ENCODE data around the gene PTCH1.

GRCh38 chr9:95478335-95478734, 38.4 kb downstream of the PTCH1 start:
- TF ChIP-seq POLR2AphosphoS5 (IDR thresholded peaks at IDR 0.05; ENCODE audit: borderline replicate concordance, low read depth, low read length): no peak
- no peak for TF ChIP-seq EZH2 (IDR thresholded peaks at IDR 0.05)
